Measurements from ENCODE around the gene CDH4.

CDH4 gene

GRCh38 chr20:61930776-61931475 is 678.9 kb downstream of the CDH4 start:
- H3K27ac Mint-ChIP-seq, result no peak overlapping the region

GRCh38 chr20:61931476-61932198 is 679.6 kb downstream of the CDH4 start:
- no peak overlapping the region for H3K4me3 Mint-ChIP-seq
- ATAC-seq, result no peak
- no peak for DNase-seq (ENCODE audit: low spot score in 2 of 2)
- H3K4me1 Mint-ChIP-seq, result no peaks in the 10 kb centered on the region
- H3K9me3 Mint-ChIP-seq, result no peaks in the 10 kb centered on the region
- H3K36me3 Mint-ChIP-seq, result no peaks in the 10 kb centered on the region
- no peak overlapping the region for H3K27ac Mint-ChIP-seq

More at GRCh38 chr20:61930776-61931475, 678.9 kb downstream of the CDH4 start:
- ATAC-seq (no peak), DNase-seq (ENCODE audit: low spot score in 2 of 2) (no peak)
- Mint-ChIP-seq H3K4me1 (no peaks in the 10 kb centered on the region), H3K9me3 (no peaks in the 10 kb centered on the region), H3K4me3 (no peak overlapping the region), H3K36me3 (no peaks in the 10 kb centered on the region)

GRCh38 chr20:61932199-61932592 is 680.1 kb downstream of the CDH4 start:
- no peak overlapping the region for H3K4me3 Mint-ChIP-seq
- no peak for ATAC-seq
- H3K27ac Mint-ChIP-seq, result no peak overlapping the region

GRCh38 chr20:61932711-61933480 is 680.8 kb downstream of the CDH4 start:
- Mint-ChIP-seq H3K36me3 (no peaks in the 10 kb centered on the region), H3K4me3 (no peak overlapping the region), H3K9me3 (no peaks in the 10 kb centered on the region), H3K4me1 (no peaks in the 10 kb centered on the region), H3K27ac (no peak overlapping the region)
- DNase-seq (ENCODE audit: low spot score in 2 of 2) (no peak), ATAC-seq (no peak)

More at GRCh38 chr20:61932199-61932592, 680.1 kb downstream of the CDH4 start:
- DNase-seq (ENCODE audit: low spot score in 2 of 2), result no peak
- Mint-ChIP-seq H3K9me3 (no peaks in the 10 kb centered on the region), H3K36me3 (no peaks in the 10 kb centered on the region), H3K4me1 (no peaks in the 10 kb centered on the region)

- DNase-seq (ENCODE audit: low spot score in 2 of 2), result no peak
- Mint-ChIP-seq H3K4me1 (no peaks in the 10 kb centered on the region), H3K4me3 (no peak overlapping the region), H3K9me3 (no peaks in the 10 kb centered on the region), H3K27ac (no peak overlapping the region), H3K36me3 (no peaks in the 10 kb centered on the region)
- ATAC-seq, result no peak
Observed at GRCh38 chr20:61933481-61933950, 681.5 kb downstream of the CDH4 start.

GRCh38 chr20:61933951-61934715 is 682.1 kb downstream of the CDH4 start:
- Mint-ChIP-seq H3K4me3 (no peak overlapping the region), H3K4me1 (no peaks in the 10 kb centered on the region), H3K36me3 (no peaks in the 10 kb centered on the region), H3K27ac (no peak overlapping the region), H3K9me3 (no peaks in the 10 kb centered on the region)
- no peak for ATAC-seq
- DNase-seq (ENCODE audit: low spot score in 2 of 2), result no peak

GRCh38 chr20:61934716-61935530 is 682.9 kb downstream of the CDH4 start:
- no peaks in the 10 kb centered on the region for H3K9me3 Mint-ChIP-seq
- ATAC-seq (no peak), DNase-seq (ENCODE audit: low spot score in 2 of 2) (no peak)
- H3K36me3 Mint-ChIP-seq, result no peaks in the 10 kb centered on the region
- no peak overlapping the region for H3K27ac Mint-ChIP-seq
- H3K4me1 Mint-ChIP-seq, result no peaks in the 10 kb centered on the region
- H3K4me3 Mint-ChIP-seq, result no peak overlapping the region

- no peaks in the 10 kb centered on the region for H3K4me1 Mint-ChIP-seq
- no peaks in the 10 kb centered on the region for H3K9me3 Mint-ChIP-seq
- ATAC-seq, result no peak
- H3K27ac Mint-ChIP-seq, result no peak overlapping the region
- no peak for DNase-seq (ENCODE audit: low spot score in 2 of 2)
- H3K36me3 Mint-ChIP-seq, result no peaks in the 10 kb centered on the region
- no peak overlapping the region for H3K4me3 Mint-ChIP-seq
Observed at GRCh38 chr20:61935926-61936700, 684.1 kb downstream of the CDH4 start.

GRCh38 chr20:61936701-61937131 is 684.7 kb downstream of the CDH4 start:
- ATAC-seq (no peak), DNase-seq (ENCODE audit: low spot score in 2 of 2) (no peak)
- Mint-ChIP-seq H3K4me1 (no peaks in the 10 kb centered on the region), H3K36me3 (no peaks in the 10 kb centered on the region), H3K9me3 (no peaks in the 10 kb centered on the region), H3K4me3 (no peak overlapping the region), H3K27ac (no peak overlapping the region)

- Mint-ChIP-seq H3K4me3 (no peak overlapping the region), H3K36me3 (no peaks in the 10 kb centered on the region), H3K4me1 (no peaks in the 10 kb centered on the region), H3K9me3 (no peaks in the 10 kb centered on the region), H3K27ac (no peak overlapping the region)
- DNase-seq (ENCODE audit: low spot score in 2 of 2) (no peak), ATAC-seq (no peak)
Observed at GRCh38 chr20:61937146-61937962, 685.3 kb downstream of the CDH4 start.

GRCh38 chr20:61937963-61938838 is 686.1 kb downstream of the CDH4 start:
- Mint-ChIP-seq H3K36me3 (no peaks in the 10 kb centered on the region), H3K27ac (no peak overlapping the region), H3K9me3 (no peaks in the 10 kb centered on the region), H3K4me3 (no peak overlapping the region), H3K4me1 (no peaks in the 10 kb centered on the region)
- ATAC-seq (no peak), DNase-seq (ENCODE audit: low spot score in 2 of 2) (no peak)

- Mint-ChIP-seq H3K4me1 (no peaks in the 10 kb centered on the region), H3K27ac (no peak overlapping the region), H3K36me3 (no peaks in the 10 kb centered on the region), H3K4me3 (no peak overlapping the region), H3K9me3 (no peaks in the 10 kb centered on the region)
- ATAC-seq, result no peak
- DNase-seq (ENCODE audit: low spot score in 2 of 2), result no peak
Observed at GRCh38 chr20:61938839-61939690, 687.0 kb downstream of the CDH4 start.

Data from stimulated activated effector memory CD8-positive, alpha-beta T cell treated with anti-CD3 and anti-CD28 coated beads, Interleukin-12 subunit alpha, Interleukin-12 subunit beta, amount 100 ng/mL, for 72 hours (primary cell).